Umbilical cord (tissue), 2 donors: Measurements from ENCODE around the gene HBE1. TPM values are rescaled to one million over a fixed set of nuclear protein-coding genes. Genes with fewer than 3 reads are reported as not detected.
A peak's percentile ranks its signal among the peaks of the same experiment; 100 is the strongest.

Experiments
- DNase-seq: peaks from one replicate; pipeline ENCODE4 v3.0.0-alpha.2; 2015; ENCODE audit warnings: low spot score
- total RNA-seq: library from RNA; depleted of rRNA; stranded (reverse); fragments of >200 nt; gene quantifications from one replicate; pipeline ENCODE4 v1.2.3, GENCODE V29; 2014; ENCODE audit warnings: low replicate concordance; ENCODE audit not compliant: insufficient read depth

HBE1 gene
- total RNA-seq, 1 donor from 2014 or later = 40.9 TPM

DNA sequence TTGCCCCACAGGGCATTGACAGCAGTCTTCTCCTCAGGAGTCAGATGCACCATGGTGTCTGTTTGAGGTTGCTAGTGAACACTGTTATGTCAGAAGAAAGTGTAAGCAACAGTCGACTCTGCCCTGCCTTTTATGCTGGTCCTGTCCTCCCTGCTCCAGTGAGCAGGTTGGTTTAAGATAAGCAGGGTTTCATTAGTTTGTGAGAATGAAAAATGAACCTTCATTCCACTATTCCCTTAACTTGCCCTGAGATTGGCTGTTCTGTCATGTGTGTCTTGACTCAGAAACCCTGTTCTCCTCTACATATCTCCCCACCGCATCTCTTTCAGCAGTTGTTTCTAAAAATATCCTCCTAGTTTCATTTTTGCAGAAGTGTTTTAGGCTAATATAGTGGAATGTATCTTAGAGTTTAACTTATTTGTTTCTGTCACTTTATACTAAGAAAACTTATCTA is 35.3 kb downstream of the HBE1 start, which contains the start of gene HBD:
TSS of gene HBD (minus strand) at position 103 of the 454 bp plus-strand sequence. CDS start at position 53, 50 bp downstream.
- DNase-seq = peak; percentile 30

DNA sequence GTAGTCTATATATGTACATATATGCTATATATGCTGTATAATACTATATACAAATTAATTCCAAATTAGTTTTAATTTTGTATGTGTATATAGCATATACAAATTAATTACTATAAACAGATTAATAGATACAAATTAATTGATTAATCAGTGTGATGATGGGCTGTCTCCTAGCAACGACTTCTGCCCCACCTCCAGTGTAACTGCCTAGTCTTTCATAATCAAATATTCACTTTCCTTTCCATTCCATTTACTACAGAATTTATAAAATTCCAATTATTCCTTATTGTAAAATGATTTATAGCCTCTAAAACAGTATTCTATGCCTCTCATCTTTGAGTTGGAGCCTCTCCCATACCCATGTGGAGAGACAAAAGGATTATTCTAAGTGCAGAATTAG is 36.4 kb downstream of the HBE1 start:
- no peak for DNase-seq

DNA sequence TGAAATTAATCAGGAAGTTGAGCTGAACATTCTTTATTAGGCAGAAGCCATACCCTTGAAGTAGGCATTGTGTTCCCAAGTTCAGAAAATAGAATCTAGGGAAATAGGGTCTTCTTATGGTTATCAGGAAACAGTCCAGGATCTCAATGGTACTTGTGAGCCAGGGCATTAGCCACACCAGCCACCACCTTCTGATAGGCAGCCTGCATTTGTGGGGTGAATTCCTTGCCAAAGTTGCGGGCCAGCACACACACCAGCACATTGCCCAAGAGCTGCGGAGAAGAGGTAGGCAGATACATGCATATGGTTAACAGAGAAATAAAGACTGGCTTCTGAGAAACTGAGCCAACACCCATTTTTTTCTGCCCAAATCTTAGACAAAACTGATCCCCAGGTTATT is 36.9 kb downstream of the HBE1 start:
- DNase-seq = no peak

DNA sequence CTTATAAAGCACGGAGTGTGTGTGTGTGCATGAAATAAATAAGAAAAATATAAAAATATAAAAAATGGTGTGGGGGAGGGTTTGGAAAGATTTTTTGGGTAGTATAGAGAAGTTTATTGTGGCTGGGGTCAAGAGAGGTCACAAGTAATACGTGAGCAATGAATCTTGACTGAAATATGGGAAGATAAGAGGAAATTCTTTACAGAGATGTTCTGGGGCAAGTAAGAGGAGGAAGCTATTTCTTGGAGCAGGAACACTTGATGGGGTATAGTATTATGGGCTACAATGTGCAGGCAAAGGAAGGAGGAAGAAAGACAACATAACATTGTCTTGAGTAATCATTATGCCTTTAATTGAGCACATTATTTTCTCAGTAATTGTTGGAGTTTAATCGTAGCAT is 37.6 kb downstream of the HBE1 start:
- no peak for DNase-seq

DNA sequence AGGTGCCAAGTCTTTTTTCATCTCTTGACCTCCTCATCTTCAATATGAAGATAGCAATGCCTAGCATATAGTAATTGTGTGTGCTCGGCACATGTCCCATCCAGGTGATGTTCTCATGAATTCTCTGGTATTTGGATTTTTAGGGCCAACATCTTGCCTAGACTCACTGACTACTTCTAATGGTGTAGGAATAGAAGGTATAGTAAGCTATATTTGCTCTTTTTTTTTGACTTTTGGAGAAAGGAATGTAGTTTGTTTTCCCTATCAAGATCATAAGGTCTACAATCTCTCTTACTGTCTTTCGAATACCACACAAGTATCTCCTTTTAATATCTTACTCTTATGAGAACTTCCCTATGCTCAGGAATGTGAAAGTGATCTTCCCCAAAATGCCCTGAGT is 38.6 kb downstream of the HBE1 start:
- DNase-seq = no peak

DNA sequence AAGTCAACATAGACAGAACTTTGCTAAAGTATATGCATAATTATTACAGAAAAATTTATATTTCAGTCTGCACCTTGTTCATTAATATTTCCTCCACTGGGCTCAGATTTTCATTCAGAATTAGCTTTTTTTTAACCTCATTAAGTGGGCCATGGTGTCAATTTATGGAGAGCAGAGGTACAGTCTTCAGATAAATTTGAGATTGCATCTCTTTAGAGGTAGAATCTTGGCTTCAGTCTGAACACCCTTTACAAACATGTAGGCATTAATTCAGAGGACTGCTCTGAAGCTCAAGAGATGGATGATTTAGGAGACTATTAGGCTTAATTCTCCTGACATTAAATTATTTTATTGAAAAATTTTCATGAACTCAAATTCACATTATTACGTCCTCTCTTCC is 39.5 kb downstream of the HBE1 start:
- DNase-seq = no peak

DNA sequence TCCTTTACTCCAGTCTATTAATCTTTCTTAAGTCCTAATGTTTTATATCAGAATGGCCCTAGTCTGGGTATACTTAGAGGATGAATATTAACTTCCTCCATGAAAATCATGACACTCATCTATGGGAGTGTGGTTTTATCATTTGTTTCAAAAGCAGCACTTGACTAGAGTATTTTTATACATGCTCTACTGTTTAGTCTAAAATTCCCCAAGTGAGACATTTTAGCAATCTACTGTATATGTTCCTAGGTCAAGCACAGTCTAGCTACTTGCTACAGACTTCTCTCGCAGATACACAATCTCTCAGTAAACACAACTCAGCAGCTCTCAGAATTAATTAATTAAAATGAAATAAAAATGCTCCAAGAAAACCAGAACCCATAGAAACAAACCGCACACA is 39.9 kb downstream of the HBE1 start:
- DNase-seq = no peak

DNA sequence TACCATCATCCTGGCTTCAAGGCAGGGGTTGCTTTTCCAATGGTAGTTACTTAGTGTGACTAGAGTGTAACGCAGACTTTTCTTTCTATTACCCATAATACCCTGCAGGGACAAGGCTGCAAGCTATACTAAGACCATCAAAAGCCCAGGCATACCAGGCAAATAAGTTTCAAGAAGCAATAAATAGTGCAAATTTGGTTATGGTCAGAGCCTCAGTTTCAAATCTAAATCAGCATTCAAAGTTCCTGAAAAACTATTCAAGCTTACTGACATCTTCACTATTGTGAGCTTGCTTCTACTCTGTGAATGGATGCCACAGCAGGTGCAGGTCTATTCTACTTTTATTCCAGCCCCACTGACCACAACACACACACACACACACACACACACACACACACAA is 40.4 kb downstream of the HBE1 start:
- no peak for DNase-seq

DNA sequence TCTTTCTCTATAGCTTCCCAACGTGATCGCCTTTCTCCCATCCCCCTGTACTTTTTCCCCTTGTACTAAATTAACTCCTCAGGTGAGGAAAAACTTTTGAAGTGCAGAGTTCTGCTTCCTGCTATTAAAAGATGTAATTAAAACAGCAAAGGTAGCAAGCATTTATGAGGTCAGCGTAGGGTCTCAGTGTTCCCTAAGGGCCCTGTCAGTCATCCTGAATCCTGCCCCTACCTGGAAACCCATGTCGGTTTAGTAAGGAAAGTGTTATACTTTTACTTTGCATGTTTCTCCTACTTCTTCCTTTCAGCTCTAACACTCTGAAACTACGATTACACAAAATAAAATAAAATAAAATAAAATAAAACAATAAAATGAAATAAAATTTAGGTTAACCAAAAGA is 41.6 kb downstream of the HBE1 start:
- no peak for DNase-seq

DNA sequence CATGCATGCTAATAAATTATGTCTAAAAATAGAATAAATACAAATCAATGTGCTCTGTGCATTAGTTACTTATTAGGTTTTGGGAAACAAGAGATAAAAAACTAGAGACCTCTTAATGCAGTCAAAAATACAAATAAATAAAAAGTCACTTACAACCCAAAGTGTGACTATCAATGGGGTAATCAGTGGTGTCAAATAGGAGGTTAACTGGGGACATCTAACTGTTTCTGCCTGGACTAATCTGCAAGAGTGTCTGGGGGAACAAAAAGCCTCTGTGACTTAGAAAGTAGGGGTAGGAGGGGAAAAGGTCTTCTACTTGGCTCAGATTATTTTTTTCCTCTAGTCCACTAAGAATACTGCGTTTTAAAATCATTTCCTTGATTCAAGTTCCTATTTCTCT is 42.1 kb downstream of the HBE1 start:
- DNase-seq = no peak

DNA sequence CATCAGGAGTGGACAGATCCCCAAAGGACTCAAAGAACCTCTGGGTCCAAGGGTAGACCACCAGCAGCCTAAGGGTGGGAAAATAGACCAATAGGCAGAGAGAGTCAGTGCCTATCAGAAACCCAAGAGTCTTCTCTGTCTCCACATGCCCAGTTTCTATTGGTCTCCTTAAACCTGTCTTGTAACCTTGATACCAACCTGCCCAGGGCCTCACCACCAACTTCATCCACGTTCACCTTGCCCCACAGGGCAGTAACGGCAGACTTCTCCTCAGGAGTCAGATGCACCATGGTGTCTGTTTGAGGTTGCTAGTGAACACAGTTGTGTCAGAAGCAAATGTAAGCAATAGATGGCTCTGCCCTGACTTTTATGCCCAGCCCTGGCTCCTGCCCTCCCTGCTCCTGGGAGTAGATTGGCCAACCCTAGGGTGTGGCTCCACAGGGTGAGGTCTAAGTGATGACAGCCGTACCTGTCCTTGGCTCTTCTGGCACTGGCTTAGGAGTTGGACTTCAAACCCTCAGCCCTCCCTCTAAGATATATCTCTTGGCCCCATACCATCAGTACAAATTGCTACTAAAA is 42.9 kb downstream of the HBE1 start, which contains the start of gene HBB:
TSS of gene HBB (minus strand) at position 340 of the 579 bp plus-strand sequence. CDS start at position 290, 50 bp downstream.
- DNase-seq = no peak

DNA sequence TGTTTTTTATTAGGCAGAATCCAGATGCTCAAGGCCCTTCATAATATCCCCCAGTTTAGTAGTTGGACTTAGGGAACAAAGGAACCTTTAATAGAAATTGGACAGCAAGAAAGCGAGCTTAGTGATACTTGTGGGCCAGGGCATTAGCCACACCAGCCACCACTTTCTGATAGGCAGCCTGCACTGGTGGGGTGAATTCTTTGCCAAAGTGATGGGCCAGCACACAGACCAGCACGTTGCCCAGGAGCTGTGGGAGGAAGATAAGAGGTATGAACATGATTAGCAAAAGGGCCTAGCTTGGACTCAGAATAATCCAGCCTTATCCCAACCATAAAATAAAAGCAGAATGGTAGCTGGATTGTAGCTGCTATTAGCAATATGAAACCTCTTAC is 44.3 kb downstream of the HBE1 start:
- DNase-seq = peak; percentile 9

DNA sequence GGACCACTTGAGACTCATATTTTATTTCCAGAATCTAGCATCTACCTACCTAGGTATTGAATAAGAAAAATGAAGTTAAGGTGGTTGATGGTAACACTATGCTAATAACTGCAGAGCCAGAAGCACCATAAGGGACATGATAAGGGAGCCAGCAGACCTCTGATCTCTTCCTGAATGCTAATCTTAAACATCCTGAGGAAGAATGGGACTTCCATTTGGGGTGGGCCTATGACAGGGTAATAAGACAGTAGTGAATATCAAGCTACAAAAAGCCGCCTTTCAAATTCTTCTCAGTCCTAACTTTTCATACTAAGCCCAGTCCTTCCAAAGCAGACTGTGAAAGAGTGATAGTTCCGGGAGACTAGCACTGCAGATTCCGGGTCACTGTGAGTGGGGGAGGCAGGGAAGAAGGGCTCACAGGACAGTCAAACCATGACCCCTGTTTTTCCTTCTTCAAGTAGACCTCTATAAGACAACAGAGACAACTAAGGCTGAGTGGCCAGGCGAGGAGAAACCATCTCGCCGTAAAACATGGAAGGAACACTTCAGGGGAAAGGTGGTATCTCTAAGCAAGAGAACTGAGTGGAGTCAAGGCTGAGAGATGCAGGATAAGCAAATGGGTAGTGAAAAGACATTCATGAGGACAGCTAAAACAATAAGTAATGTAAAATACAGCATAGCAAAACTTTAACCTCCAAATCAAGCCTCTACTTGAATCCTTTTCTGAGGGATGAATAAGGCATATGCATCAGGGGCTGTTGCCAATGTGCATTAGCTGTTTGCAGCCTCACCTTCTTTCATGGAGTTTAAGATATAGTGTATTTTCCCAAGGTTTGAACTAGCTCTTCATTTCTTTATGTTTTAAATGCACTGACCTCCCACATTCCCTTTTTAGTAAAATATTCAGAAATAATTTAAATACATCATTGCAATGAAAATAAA is 44.9 kb downstream of the HBE1 start:
- no peak for DNase-seq

DNA sequence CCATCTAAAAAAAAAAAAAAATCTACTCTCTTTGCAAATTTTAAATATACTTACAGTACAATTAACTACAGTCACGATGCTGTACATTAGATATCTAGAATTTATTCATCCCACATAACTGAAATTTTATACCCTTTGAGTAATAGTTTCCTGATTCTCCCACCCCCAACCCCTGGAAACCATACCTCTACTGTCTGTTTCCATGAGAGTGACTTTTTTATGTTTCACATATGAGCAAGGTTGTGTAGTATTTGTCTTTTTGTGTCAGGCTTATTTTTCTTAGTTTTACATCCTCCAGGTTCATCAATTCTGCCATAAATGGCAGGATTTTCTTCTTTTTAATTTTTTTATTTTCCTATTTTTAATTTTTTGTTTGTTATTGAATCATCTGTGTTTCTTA is 46.1 kb downstream of the HBE1 start:
- no peak for DNase-seq

DNA sequence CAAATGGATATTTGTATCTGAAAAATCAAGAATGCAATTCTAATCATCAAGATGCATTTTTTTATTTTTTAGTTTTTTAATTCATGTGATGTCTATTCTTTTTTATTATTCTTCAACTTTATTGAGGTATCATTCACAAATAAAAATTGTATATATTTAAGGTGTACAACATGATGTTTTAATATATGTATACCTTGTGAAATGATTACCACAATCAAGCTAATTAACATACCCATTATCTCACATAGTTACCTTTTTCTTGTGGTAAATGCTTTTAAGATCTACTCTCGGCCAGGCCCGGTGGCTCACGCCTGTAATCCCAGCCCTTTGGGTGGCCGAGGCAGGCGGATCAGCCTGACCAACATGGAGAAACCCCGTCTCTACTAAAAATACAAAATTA is 46.6 kb downstream of the HBE1 start:
- DNase-seq = no peak

Other genes with a start within 250 kb of the HBE1 start
- 1.2 TPM for gene OR52J3, start 223.4 kb downstream of the HBE1 start, total RNA-seq
- gene OR52E2, start 210.3 kb downstream of the HBE1 start, total RNA-seq = 0.96 TPM
- gene OR52E1, start 200.4 kb downstream of the HBE1 start, total RNA-seq = not detected
- gene OR52A5, start 131.6 kb downstream of the HBE1 start, total RNA-seq = 3.4 TPM
- 2.6 TPM for gene OR52A1, start 115.2 kb downstream of the HBE1 start, total RNA-seq
- 15.9 TPM for gene OR51V1, start 69.3 kb downstream of the HBE1 start, total RNA-seq
- 3,180 TPM for gene HBB, start 42.9 kb downstream of the HBE1 start, total RNA-seq
- not detected for gene HBD, start 35.5 kb downstream of the HBE1 start, total RNA-seq
- 278 TPM for gene HBG1, start 20.1 kb downstream of the HBE1 start, total RNA-seq
- 9,844 TPM for gene HBG2, start 15.2 kb downstream of the HBE1 start, total RNA-seq
- 3.1 TPM for gene OR51B4, start 32.0 kb upstream of the HBE1 start, total RNA-seq
- 2.9 TPM for gene OR51B2, start 54.4 kb upstream of the HBE1 start, total RNA-seq
- 17.1 TPM for gene OR51B5, start 73.6 kb upstream of the HBE1 start, total RNA-seq
- gene OR51B6, start 81.6 kb upstream of the HBE1 start, total RNA-seq = 3.6 TPM
- 3.9 TPM for gene OR51M1, start 113.9 kb upstream of the HBE1 start, total RNA-seq
- gene OR51Q1, start 152.2 kb upstream of the HBE1 start, total RNA-seq = not detected
- gene OR51I1, start 171.6 kb upstream of the HBE1 start, total RNA-seq = 6.3 TPM
- 3.1 TPM for gene OR51I2, start 179.4 kb upstream of the HBE1 start, total RNA-seq
- not detected for gene OR52D1, start 218.7 kb upstream of the HBE1 start, total RNA-seq
- 2.6 TPM for gene UBQLN3, start 240.0 kb upstream of the HBE1 start, total RNA-seq
- not detected for gene UBQLNL, start 246.8 kb upstream of the HBE1 start, total RNA-seq